AG09309 (cell line): ENCODE data around the gene OBSL1.

ENCODE experiments used
- DNase-seq: peaks from one replicate; pipeline ENCODE4 v3.0.0-alpha.2; 2010; ENCODE audit warnings: low read depth
- H3K4me3 ChIP-seq: 2 replicates; pipeline ENCODE4 v1.5.1; 2011; ENCODE audit warnings: mild to moderate bottlenecking, low read depth, low read length, moderate library complexity; ENCODE audit not compliant: control insufficient read depth
- CTCF ChIP-seq: IDR thresholded peaks from 2 replicates; pipeline ENCODE4 v1.5.1; 2011; ENCODE audit warnings: mild to moderate bottlenecking, low read depth, low read length, inconsistent platforms; ENCODE audit not compliant: insufficient read depth, control insufficient read depth; ENCODE audit errors: missing control alignments

Gene OBSL1

GRCh38 chr2:219551441-219552381 is 19.6 kb downstream of the OBSL1 start:
- DNase-seq = no peak
- TF ChIP-seq CTCF = no peak
- H3K4me3 ChIP-seq = peak overlapping the region; percentile 57

GRCh38 chr2:219549619-219550018 is 21.7 kb downstream of the OBSL1 start:
- TF ChIP-seq CTCF = no peak
- no peak overlapping the region for H3K4me3 ChIP-seq
- DNase-seq = no peak

GRCh38 chr2:219548990-219549389 is 22.3 kb downstream of the OBSL1 start:
- H3K4me3 ChIP-seq = no peak overlapping the region
- DNase-seq = no peak
- no peak for TF ChIP-seq CTCF

- no peak for DNase-seq
- no peak overlapping the region for H3K4me3 ChIP-seq
- no peak for TF ChIP-seq CTCF
Measured at GRCh38 chr2:219547621-219548020, 23.7 kb downstream of the OBSL1 start.

- no peak overlapping the region for H3K4me3 ChIP-seq
- DNase-seq = no peak
- no peak for TF ChIP-seq CTCF
Measured at GRCh38 chr2:219545943-219546352, 25.4 kb downstream of the OBSL1 start.

GRCh38 chr2:219545295-219545942 is 25.9 kb downstream of the OBSL1 start:
- H3K4me3 ChIP-seq = no peak overlapping the region
- no peak for TF ChIP-seq CTCF
- DNase-seq = no peak
